Right lobe of liver (tissue), 4 donors: ENCODE data around the gene ZNF763.

ENCODE experiments used
- CTCF ChIP-seq, 4 donors: fragments of 200-600 bp in 3 of 4; fragments of 450-650 bp in 1 of 4; IDR thresholded peaks; one replicate each; pipeline versions ENCODE4 v1.5.1 to v1.8.0; 2016 to 2022; ENCODE audit warnings: antibody characterized with exemption in 4 of 4, mild to moderate bottlenecking in 2 of 4
- POLR2A ChIP-seq: fragments of 450-650 bp; IDR thresholded peaks from one replicate; pipeline ENCODE4 v1.6.1; 2017; ENCODE audit warnings: antibody characterized with exemption, mild to moderate bottlenecking
- donor health status: DM: no; HTN: no; CAD: no.
- donor health status: DM: no; HTN: no; CAD: no.
- donor health status: DM: no; HTN: yes; CAD: no.

GRCh38 chr19:11984986-11985385 lies 20.1 kb downstream of the ZNF763 start:
- TF ChIP-seq POLR2A: no peak
- no peak for TF ChIP-seq CTCF (IDR thresholded peaks at IDR 0.05)
